ENCODE measurements around the gene ROR2. TPM values are rescaled to one million over a fixed set of nuclear protein-coding genes. Genes with fewer than 3 reads are reported as not detected.
"Not testable (repeated sequence)": the region's sequence is repeated elsewhere in the genome, so short reads cannot be mapped to it uniquely, and the experiment has no call there.

ROR2 gene
- total RNA-seq, 1 donor: 13.8 TPM

DNA sequence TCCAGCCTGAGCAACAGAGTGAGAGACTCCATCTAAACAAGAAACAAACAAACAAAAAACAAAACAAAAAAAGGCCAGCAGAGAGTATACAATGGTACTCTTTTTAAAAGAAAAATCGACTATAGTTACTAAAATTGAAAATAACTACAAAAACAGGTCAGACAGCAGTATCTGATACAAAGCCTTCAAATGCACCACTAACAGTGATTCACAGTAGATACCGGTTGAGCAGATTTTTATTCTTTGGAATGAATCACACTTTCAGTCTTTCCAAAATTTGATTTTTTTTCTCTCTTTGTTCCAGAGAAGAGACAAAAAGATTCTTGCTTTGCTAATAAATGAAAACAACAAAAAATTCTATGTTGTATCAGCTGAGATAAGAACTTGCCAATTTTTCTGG is 36.9 kb downstream of the ROR2 start:
- Histone ChIP-seq H3K36me3 (ENCODE audit: insufficient read depth, low read length) (no peaks in the 10 kb centered on the region), H3K79me2 (ENCODE audit: insufficient read depth, low read length) (no peaks in the 10 kb centered on the region), H3K9me3 (ENCODE audit: low read depth, low read length) (no peaks in the 10 kb centered on the region), H3K4me1 (ENCODE audit: insufficient read depth, low read length) (no peaks in the 10 kb centered on the region), H3K27ac (ENCODE audit: low read depth, low read length) (no peak overlapping the region), H3K27me3 (ENCODE audit: insufficient read depth, low read length) (no peaks in the 10 kb centered on the region), H4K20me1 (ENCODE audit: insufficient read depth, low read length) (no peaks in the 10 kb centered on the region), H3K4me3 (ENCODE audit: insufficient read depth, low read length) (no peak overlapping the region), H3K4me2 (ENCODE audit: insufficient read depth, low read length) (no peak overlapping the region), H2AFZ (ENCODE audit: low read length) (no peak overlapping the region)
- TF ChIP-seq, protein P1, sequence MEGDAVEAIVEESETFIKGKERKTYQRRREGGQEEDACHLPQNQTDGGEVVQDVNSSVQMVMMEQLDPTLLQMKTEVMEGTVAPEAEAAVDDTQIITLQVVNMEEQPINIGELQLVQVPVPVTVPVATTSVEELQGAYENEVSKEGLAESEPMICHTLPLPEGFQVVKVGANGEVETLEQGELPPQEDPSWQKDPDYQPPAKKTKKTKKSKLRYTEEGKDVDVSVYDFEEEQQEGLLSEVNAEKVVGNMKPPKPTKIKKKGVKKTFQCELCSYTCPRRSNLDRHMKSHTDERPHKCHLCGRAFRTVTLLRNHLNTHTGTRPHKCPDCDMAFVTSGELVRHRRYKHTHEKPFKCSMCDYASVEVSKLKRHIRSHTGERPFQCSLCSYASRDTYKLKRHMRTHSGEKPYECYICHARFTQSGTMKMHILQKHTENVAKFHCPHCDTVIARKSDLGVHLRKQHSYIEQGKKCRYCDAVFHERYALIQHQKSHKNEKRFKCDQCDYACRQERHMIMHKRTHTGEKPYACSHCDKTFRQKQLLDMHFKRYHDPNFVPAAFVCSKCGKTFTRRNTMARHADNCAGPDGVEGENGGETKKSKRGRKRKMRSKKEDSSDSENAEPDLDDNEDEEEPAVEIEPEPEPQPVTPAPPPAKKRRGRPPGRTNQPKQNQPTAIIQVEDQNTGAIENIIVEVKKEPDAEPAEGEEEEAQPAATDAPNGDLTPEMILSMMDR (IDR thresholded peaks at IDR 0.05; ENCODE audit: extremely low read depth, low read depth, low read length): no peak
- DNase-seq (ENCODE audit: insufficient read length, low spot score, missing footprints): no peak

DNA sequence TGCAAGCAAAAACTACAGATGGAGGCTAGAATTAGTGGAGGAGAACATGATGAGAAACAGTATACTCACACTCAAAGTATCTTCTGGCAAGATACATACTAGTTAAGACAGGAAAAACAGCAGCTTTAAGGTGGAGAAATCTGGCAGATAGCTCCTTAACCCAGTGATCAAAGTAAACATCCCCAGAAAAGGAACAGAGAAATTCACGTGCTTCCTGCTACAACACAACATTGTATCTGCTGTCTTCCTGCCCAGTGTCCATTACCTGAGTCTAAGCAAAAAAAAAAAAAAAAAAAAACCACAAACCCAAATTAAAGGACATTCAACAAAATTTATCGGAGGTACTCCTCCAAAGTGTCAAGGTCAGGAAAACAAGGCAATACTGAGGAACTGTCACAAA is 38.4 kb downstream of the ROR2 start:
- Histone ChIP-seq H3K79me2 (ENCODE audit: insufficient read depth, low read length) (no peaks in the 10 kb centered on the region), H3K27ac (ENCODE audit: low read depth, low read length) (no peak overlapping the region), H3K36me3 (ENCODE audit: insufficient read depth, low read length) (no peaks in the 10 kb centered on the region), H2AFZ (ENCODE audit: low read length) (no peak overlapping the region), H4K20me1 (ENCODE audit: insufficient read depth, low read length) (no peaks in the 10 kb centered on the region), H3K4me1 (ENCODE audit: insufficient read depth, low read length) (no peaks in the 10 kb centered on the region), H3K27me3 (ENCODE audit: insufficient read depth, low read length) (peaks cover 9% of the 10 kb centered on the region), H3K9me3 (ENCODE audit: low read depth, low read length) (no peaks in the 10 kb centered on the region), H3K4me3 (ENCODE audit: insufficient read depth, low read length) (no peak overlapping the region), H3K4me2 (ENCODE audit: insufficient read depth, low read length) (no peak overlapping the region)
- TF ChIP-seq, protein P1 (IDR thresholded peaks at IDR 0.05; ENCODE audit: extremely low read depth, low read depth, low read length): no peak
- no peak for DNase-seq (ENCODE audit: insufficient read length, low spot score, missing footprints)

DNA sequence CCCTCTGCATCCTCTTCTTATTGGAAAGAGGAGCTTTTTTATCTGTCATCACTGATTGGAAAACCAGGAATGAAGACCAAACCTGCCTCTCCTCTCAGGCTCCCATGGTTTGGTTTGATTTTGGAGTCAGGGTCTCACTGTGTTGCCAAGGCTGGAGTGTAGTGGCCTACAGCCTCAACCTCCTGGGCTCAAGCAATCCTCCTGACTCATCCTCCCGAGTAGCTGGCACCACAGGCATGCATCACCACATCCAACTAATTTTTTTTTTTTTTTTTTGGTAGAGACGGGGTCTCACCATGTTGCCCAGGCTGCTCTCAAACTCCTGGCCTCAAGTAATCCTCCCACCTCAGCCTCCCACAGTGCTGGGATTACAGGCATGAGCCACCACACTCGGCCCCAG is 40.8 kb downstream of the ROR2 start:
- not testable (repeated sequence) for H2AFZ ChIP-seq (ENCODE audit: low read length); H3K27ac ChIP-seq (ENCODE audit: low read depth, low read length); H3K79me2 ChIP-seq (ENCODE audit: insufficient read depth, low read length); H3K27me3 ChIP-seq (ENCODE audit: insufficient read depth, low read length); H3K9me3 ChIP-seq (ENCODE audit: low read depth, low read length); DNase-seq (ENCODE audit: insufficient read length, low spot score, missing footprints); H3K4me2 ChIP-seq (ENCODE audit: insufficient read depth, low read length); H3K4me3 ChIP-seq (ENCODE audit: insufficient read depth, low read length); H4K20me1 ChIP-seq (ENCODE audit: insufficient read depth, low read length); H3K36me3 ChIP-seq (ENCODE audit: insufficient read depth, low read length); H3K4me1 ChIP-seq (ENCODE audit: insufficient read depth, low read length)

DNA sequence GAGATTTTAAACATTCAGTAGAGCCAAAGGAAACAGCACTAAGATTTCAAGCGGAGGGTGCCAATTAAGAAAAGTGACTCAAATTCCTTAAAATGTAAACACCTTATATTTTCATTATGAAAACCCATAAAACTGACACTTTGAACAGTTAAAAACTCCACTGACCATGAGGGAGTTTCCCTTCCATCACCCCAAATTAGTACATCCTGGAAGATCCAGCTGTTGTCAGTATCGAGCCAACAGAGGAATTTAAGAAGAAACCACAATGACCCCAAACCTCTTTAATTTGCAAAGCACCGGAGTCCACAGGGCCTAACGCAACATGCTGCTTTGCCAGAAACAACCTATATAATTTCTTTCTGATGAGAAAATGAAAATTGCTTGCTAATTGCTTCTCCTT is 41.3 kb downstream of the ROR2 start:
- no peaks in the 10 kb centered on the region for H4K20me1 ChIP-seq (ENCODE audit: insufficient read depth, low read length)
- no peak overlapping the region for H2AFZ ChIP-seq (ENCODE audit: low read length)
- H3K79me2 ChIP-seq (ENCODE audit: insufficient read depth, low read length): no peaks in the 10 kb centered on the region
- H3K4me2 ChIP-seq (ENCODE audit: insufficient read depth, low read length): no peak overlapping the region
- peaks cover 3% of the 10 kb centered on the region for H3K4me1 ChIP-seq (ENCODE audit: insufficient read depth, low read length)
- no peak overlapping the region for H3K27ac ChIP-seq (ENCODE audit: low read depth, low read length)
- DNase-seq (ENCODE audit: insufficient read length, low spot score, missing footprints): no peak
- H3K9me3 ChIP-seq (ENCODE audit: low read depth, low read length): no peaks in the 10 kb centered on the region
- peaks cover 9% of the 10 kb centered on the region for H3K27me3 ChIP-seq (ENCODE audit: insufficient read depth, low read length)
- H3K4me3 ChIP-seq (ENCODE audit: insufficient read depth, low read length): no peak overlapping the region
- no peaks in the 10 kb centered on the region for H3K36me3 ChIP-seq (ENCODE audit: insufficient read depth, low read length)
- TF ChIP-seq, protein P1 (IDR thresholded peaks at IDR 0.05; ENCODE audit: extremely low read depth, low read depth, low read length): no peak

DNA sequence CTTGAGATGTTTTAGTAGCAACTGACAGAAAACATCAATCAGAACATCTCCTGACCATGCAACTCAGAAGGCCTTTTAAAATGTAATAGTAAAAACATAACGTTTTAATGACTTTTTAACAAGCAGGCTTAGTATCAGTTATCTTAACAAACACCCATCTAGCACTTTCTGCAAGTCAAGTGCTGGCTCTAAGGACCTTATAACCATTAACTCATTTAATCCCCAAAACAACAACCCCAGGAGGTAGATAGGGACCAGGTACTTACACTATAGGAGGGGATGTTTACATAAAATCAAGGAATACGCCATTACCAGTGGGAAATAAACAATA is 41.8 kb downstream of the ROR2 start:
- Histone ChIP-seq H3K36me3 (ENCODE audit: insufficient read depth, low read length) (no peaks in the 10 kb centered on the region), H3K4me1 (ENCODE audit: insufficient read depth, low read length) (peaks cover 3% of the 10 kb centered on the region), H3K4me3 (ENCODE audit: insufficient read depth, low read length) (no peak overlapping the region), H3K79me2 (ENCODE audit: insufficient read depth, low read length) (no peaks in the 10 kb centered on the region), H3K27ac (ENCODE audit: low read depth, low read length) (no peak overlapping the region), H2AFZ (ENCODE audit: low read length) (no peak overlapping the region), H3K4me2 (ENCODE audit: insufficient read depth, low read length) (no peak overlapping the region), H4K20me1 (ENCODE audit: insufficient read depth, low read length) (no peaks in the 10 kb centered on the region), H3K27me3 (ENCODE audit: insufficient read depth, low read length) (peaks cover 9% of the 10 kb centered on the region), H3K9me3 (ENCODE audit: low read depth, low read length) (no peaks in the 10 kb centered on the region)
- TF ChIP-seq, protein P1 (IDR thresholded peaks at IDR 0.05; ENCODE audit: extremely low read depth, low read depth, low read length): no peak
- DNase-seq (ENCODE audit: insufficient read length, low spot score, missing footprints): no peak

Data from osteoblast (primary cell).